HCT116 (cell line): ENCODE results near the gene COL23A1.

Experiments used
- ATF3 ChIP-seq: IDR thresholded peaks from 2 replicates; pipeline ENCODE4 v1.6.1; 2012
- CBX3 ChIP-seq: IDR thresholded peaks from 2 replicates; pipeline ENCODE4 v1.6.1; 2012; ENCODE audit warnings: low read depth
- CTCF ChIP-seq, 3 experiments: fragments of 200-600 bp in 1 of 3; sonication (generic) in 1 of 3; IDR thresholded peaks in 2 of 3; conservative IDR thresholded peaks in 1 of 3; 2 replicates each; pipeline ENCODE4 v1.5.1; 2012 to 2017; ENCODE audit warnings: low read depth in 2 of 3, low read length in 2 of 3, antibody characterized with exemption in 1 of 3, borderline replicate concordance in 1 of 3, control low read depth in 1 of 3, mild to moderate bottlenecking in 1 of 3, mixed read lengths in 1 of 3, mixed run types in 1 of 3, moderate library complexity in 1 of 3; ENCODE audit not compliant: insufficient read depth in 1 of 3
- ELF1 ChIP-seq: IDR thresholded peaks from 2 replicates; pipeline ENCODE4 v1.6.1; 2012; ENCODE audit warnings: low read depth, borderline replicate concordance
- EZH2 ChIP-seq: fragments of 200-600 bp; sonication (generic); IDR thresholded peaks from 2 replicates; pipeline ENCODE4 v1.6.1; 2017; ENCODE audit warnings: antibody characterized with exemption, mixed run types
- EZH2phosphoT487 ChIP-seq: fragments of 200-600 bp; IDR thresholded peaks from 2 replicates; pipeline ENCODE4 v1.6.1; 2018; ENCODE audit warnings: antibody characterized with exemption, borderline replicate concordance
- MAX ChIP-seq: IDR thresholded peaks from 2 replicates; pipeline ENCODE4 v1.6.1; 2012
- POLR2A ChIP-seq: IDR thresholded peaks from 2 replicates; pipeline ENCODE4 v1.7.0; 2011; ENCODE audit warnings: borderline replicate concordance; ENCODE audit not compliant: insufficient read depth, insufficient read length; ENCODE audit errors: extremely low read depth
- POLR2AphosphoS5 ChIP-seq: IDR thresholded peaks from 2 replicates; pipeline ENCODE4 v1.6.1; 2011; ENCODE audit warnings: mild to moderate bottlenecking, low read depth, low read length, moderate library complexity
- RAD21 ChIP-seq: IDR thresholded peaks from 2 replicates; pipeline ENCODE4 v1.6.1; 2012; ENCODE audit warnings: low read depth, mild to moderate bottlenecking
- SP1 ChIP-seq: IDR thresholded peaks from 2 replicates; pipeline ENCODE4 v1.6.1; 2012; ENCODE audit warnings: low read depth
- SRF ChIP-seq: IDR thresholded peaks from 2 replicates; pipeline ENCODE4 v1.6.1; 2012; ENCODE audit warnings: low read depth

GRCh38 chr5:178622679-178623247 lies 32.6 kb upstream of the COL23A1 start:
- TF ChIP-seq CTCF (IDR thresholded peaks at IDR 0.05 in 2 of 3, conservative IDR thresholded peaks at IDR 0.05 in 1 of 3; ENCODE audit: borderline replicate concordance in 1 of 3, insufficient read depth in 1 of 3, low read depth in 2 of 3, low read length in 2 of 3) (no peak), EZH2 (no peak), POLR2AphosphoS5 (no peak), MAX (no peak), RAD21 (no peak), POLR2A (no peak), ELF1 (no peak), CBX3 (no peak), SP1 (no peak), ATF3 (no peak), SRF (no peak), EZH2phosphoT487 (no peak)
